Choroid plexus epithelial cell (primary cell): ENCODE results near the gene ATP2B3.

ENCODE experiments used
- DNase-seq: peaks from one replicate; pipeline ENCODE4 v3.0.0-alpha.2; 2010; ENCODE audit warnings: low read depth
- H3K4me3 ChIP-seq: 2 replicates; pipeline ENCODE4 v1.5.1; 2011; ENCODE audit warnings: low read depth, mild to moderate bottlenecking, control low read depth, low read length, moderate library complexity
- CTCF ChIP-seq: conservative IDR thresholded peaks from 2 replicates; pipeline ENCODE4 v1.5.1; 2011; ENCODE audit warnings: low read depth, mild to moderate bottlenecking, control low read depth, inconsistent platforms, low read length, moderate library complexity

ATP2B3 gene

GRCh38 chrX:153582896-153583295 lies 65.5 kb downstream of the ATP2B3 start:
- no peak for TF ChIP-seq CTCF
- DNase-seq = peak; percentile 58
- H3K4me3 ChIP-seq = no peak overlapping the region

GRCh38 chrX:153583433-153583832 lies 66.0 kb downstream of the ATP2B3 start:
- no peak for DNase-seq
- TF ChIP-seq CTCF = no peak
- no peak overlapping the region for H3K4me3 ChIP-seq

GRCh38 chrX:153585827-153586226 lies 68.4 kb downstream of the ATP2B3 start:
- DNase-seq = no peak
- no peak for TF ChIP-seq CTCF
- H3K4me3 ChIP-seq = no peak overlapping the region

- DNase-seq = no peak
- TF ChIP-seq CTCF = no peak
- H3K4me3 ChIP-seq = no peak overlapping the region
Observed at GRCh38 chrX:153587342-153587741, 69.9 kb downstream of the ATP2B3 start.

- no peak for DNase-seq
- no peak overlapping the region for H3K4me3 ChIP-seq
- TF ChIP-seq CTCF = no peak
Observed at GRCh38 chrX:153588021-153588781, 70.8 kb downstream of the ATP2B3 start.

- TF ChIP-seq CTCF = no peak
Observed at GRCh38 chrX:153588782-153589446, 71.5 kb downstream of the ATP2B3 start.

More at GRCh38 chrX:153588782-153589446, 71.5 kb downstream of the ATP2B3 start:
- no peak for DNase-seq
- no peak overlapping the region for H3K4me3 ChIP-seq
